ENCODE results near the gene TMEM8B.

TMEM8B gene

GRCh38 chr9:35908504-35909125 lies 79.6 kb downstream of the TMEM8B start:
- no peaks in the 10 kb centered on the region for H3K36me3 ChIP-seq (ENCODE audit: insufficient read depth)
- no peaks in the 10 kb centered on the region for H3K79me2 ChIP-seq (ENCODE audit: insufficient read depth, low read depth)
- no peak overlapping the region for H3K9ac ChIP-seq
- H2AFZ ChIP-seq (ENCODE audit: low read depth) = no peak overlapping the region
- no peak for TF ChIP-seq CTCF (conservative IDR thresholded peaks at IDR 0.05; ENCODE audit: low read depth, low read length)
- no peaks in the 10 kb centered on the region for H3K27me3 ChIP-seq (ENCODE audit: insufficient read depth, low read depth)
- H3K4me3 ChIP-seq (IDR thresholded peaks at IDR 0.05; ENCODE audit: insufficient read depth, low read depth, low read length) = no peak overlapping the region
- H4K20me1 ChIP-seq (ENCODE audit: insufficient read depth) = no peaks in the 10 kb centered on the region
- H3K4me2 ChIP-seq = no peak overlapping the region
- H3K27ac ChIP-seq = no peak overlapping the region
- peaks cover 13% of the 10 kb centered on the region for H3K4me1 ChIP-seq (ENCODE audit: low read depth, poor library complexity, severe bottlenecking)

DNA sequence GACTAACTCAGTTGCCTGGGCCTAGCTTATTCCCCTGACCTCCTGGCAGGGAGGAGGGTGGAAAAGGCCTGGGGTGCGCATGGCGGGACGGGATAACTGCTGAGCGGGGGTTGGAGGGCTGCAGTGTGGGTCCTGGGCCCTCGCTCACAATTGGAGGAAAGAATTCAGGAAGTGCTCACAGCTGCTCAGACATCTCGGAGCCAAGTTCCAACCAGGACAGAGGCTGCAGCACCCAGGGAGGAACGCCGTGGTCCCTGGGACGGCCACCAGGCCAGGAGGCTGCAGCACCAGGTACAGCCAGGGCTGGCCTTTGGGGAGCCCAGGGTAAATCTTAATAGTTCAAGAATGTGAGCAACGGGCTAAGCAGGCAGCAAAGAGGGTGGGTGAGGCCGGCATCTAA lies 80.2 kb downstream of the TMEM8B start, which contains the start of gene SPAAR:
SPAAR (plus strand) TSS at position 217 of the 400 bp plus-strand sequence. CDS start 974 bp downstream, outside the sequence.
- Histone ChIP-seq H3K27me3 (ENCODE audit: insufficient read depth, low read depth) (no peaks in the 10 kb centered on the region), H3K9ac (no peak within 1 kb of the TSS), H3K79me2 (ENCODE audit: insufficient read depth, low read depth) (no peaks in the 10 kb centered on the region), H4K20me1 (ENCODE audit: insufficient read depth) (no peaks in the 10 kb centered on the region), H3K36me3 (ENCODE audit: insufficient read depth) (no peaks in the 10 kb centered on the region), H3K4me3 (IDR thresholded peaks at IDR 0.05; ENCODE audit: insufficient read depth, low read depth, low read length) (no peak within 1 kb of the TSS), H3K4me1 (ENCODE audit: low read depth, poor library complexity, severe bottlenecking) (peaks cover 13% of the 10 kb centered on the region), H2AFZ (ENCODE audit: low read depth) (no peak within 1 kb of the TSS), H3K4me2 (no peak within 1 kb of the TSS), H3K27ac (no peak within 1 kb of the TSS)
- no peak for TF ChIP-seq CTCF (conservative IDR thresholded peaks at IDR 0.05; ENCODE audit: low read depth, low read length)

GRCh38 chr9:35909687-35910612 lies 80.9 kb downstream of the TMEM8B start:
- no peak overlapping the region for H3K9ac ChIP-seq
- no peak for TF ChIP-seq CTCF (conservative IDR thresholded peaks at IDR 0.05; ENCODE audit: low read depth, low read length)
- H3K27ac ChIP-seq = no peak overlapping the region

GRCh38 chr9:35910613-35911359 lies 81.8 kb downstream of the TMEM8B start:
- H3K4me2 ChIP-seq = no peak overlapping the region; the same call in 1 of the 2 replicates
- H3K27me3 ChIP-seq (ENCODE audit: insufficient read depth, low read depth) = no peaks in the 10 kb centered on the region
- H3K4me3 ChIP-seq (IDR thresholded peaks at IDR 0.05; ENCODE audit: insufficient read depth, low read depth, low read length) = no peak overlapping the region
- H3K27ac ChIP-seq = no peak overlapping the region
- peak overlapping the region; percentile 60; the same call in 1 of the 2 replicates for H2AFZ ChIP-seq (ENCODE audit: low read depth)
- H3K4me1 ChIP-seq (ENCODE audit: low read depth, poor library complexity, severe bottlenecking) = peaks cover 13% of the 10 kb centered on the region
- H4K20me1 ChIP-seq (ENCODE audit: insufficient read depth) = no peaks in the 10 kb centered on the region
- peak; percentile 65 for TF ChIP-seq CTCF (conservative IDR thresholded peaks at IDR 0.05; ENCODE audit: low read depth, low read length)
- H3K36me3 ChIP-seq (ENCODE audit: insufficient read depth) = no peaks in the 10 kb centered on the region
- H3K79me2 ChIP-seq (ENCODE audit: insufficient read depth, low read depth) = no peaks in the 10 kb centered on the region
- H3K9ac ChIP-seq = no peak overlapping the region

More at GRCh38 chr9:35909687-35910612, 80.9 kb downstream of the TMEM8B start:
- no peak overlapping the region for H3K4me2 ChIP-seq
- H3K4me1 ChIP-seq (ENCODE audit: low read depth, poor library complexity, severe bottlenecking) = peaks cover 13% of the 10 kb centered on the region
- H3K27me3 ChIP-seq (ENCODE audit: insufficient read depth, low read depth) = no peaks in the 10 kb centered on the region
- H3K4me3 ChIP-seq (IDR thresholded peaks at IDR 0.05; ENCODE audit: insufficient read depth, low read depth, low read length) = no peak overlapping the region
- peak overlapping the region; percentile 60; the same call in 1 of the 2 replicates for H2AFZ ChIP-seq (ENCODE audit: low read depth)
- H4K20me1 ChIP-seq (ENCODE audit: insufficient read depth) = no peaks in the 10 kb centered on the region
- no peaks in the 10 kb centered on the region for H3K79me2 ChIP-seq (ENCODE audit: insufficient read depth, low read depth)
- no peaks in the 10 kb centered on the region for H3K36me3 ChIP-seq (ENCODE audit: insufficient read depth)

All from KMS-11 (cell line).